ENCODE measurements around the gene PHB1. TPM values are rescaled to one million over a fixed set of nuclear protein-coding genes. Genes with fewer than 3 reads are reported as not detected.

The PHB1 gene
- 199 TPM for polyA plus RNA-seq (2013, experiment 1 of 4)
- polyA plus RNA-seq (2013, experiment 2 of 4): 190 TPM
- polyA plus RNA-seq (2013, experiment 3 of 4): 111 TPM
- polyA plus RNA-seq (2013, experiment 4 of 4): 127 TPM

- Histone ChIP-seq H3K27ac (ENCODE audit: insufficient read depth, low read depth, low read length, poor library complexity, severe bottlenecking) (no peak within 1 kb of the TSS), H3K9me3 (ENCODE audit: control insufficient read depth, low read length) (no peaks in the 10 kb centered on the region), H3K27me3 (ENCODE audit: control insufficient read depth, insufficient read depth, low read length, poor library complexity, severe bottlenecking) (no peaks in the 10 kb centered on the region), H3K36me3 (ENCODE audit: control insufficient read depth, insufficient read depth, low read length) (peaks cover 33% of the 10 kb centered on the region), H3K4me3 (ENCODE audit: insufficient read depth, low read depth, low read length) (peak within 1 kb of the TSS; percentile 98), H3K4me1 (ENCODE audit: control insufficient read depth, insufficient read depth, low read length) (peaks cover 10% of the 10 kb centered on the region)
- 1 to 2% methylated on average over 30 of the region's 30 CpGs for WGBS, 2 experiments
Measured at GRCh38 chr17:49414622-49415350, at the start of gene PHB1. Gene PHB1 (minus strand): TSS chr17:49414882. CDS start chr17:49413264, 1,618 bp downstream.

- Histone ChIP-seq H3K4me3 (ENCODE audit: insufficient read depth, low read depth, low read length) (no peak overlapping the region), H3K4me1 (ENCODE audit: control insufficient read depth, insufficient read depth, low read length) (peaks cover 5% of the 10 kb centered on the region), H3K9me3 (ENCODE audit: control insufficient read depth, low read length) (no peaks in the 10 kb centered on the region), H3K36me3 (ENCODE audit: control insufficient read depth, insufficient read depth, low read length) (no peaks in the 10 kb centered on the region), H3K27ac (ENCODE audit: insufficient read depth, low read depth, low read length, poor library complexity, severe bottlenecking) (no peak overlapping the region), H3K27me3 (ENCODE audit: control insufficient read depth, insufficient read depth, low read length, poor library complexity, severe bottlenecking) (peaks cover 11% of the 10 kb centered on the region)
- 72 to 81% methylated on average over 2 of the region's 2 CpGs for WGBS, 2 experiments
Measured at GRCh38 chr17:49464049-49464448, 49.4 kb upstream of the PHB1 start.

- Histone ChIP-seq H3K27me3 (ENCODE audit: control insufficient read depth, insufficient read depth, low read length, poor library complexity, severe bottlenecking) (no peaks in the 10 kb centered on the region), H3K4me1 (ENCODE audit: control insufficient read depth, insufficient read depth, low read length) (peaks cover 5% of the 10 kb centered on the region), H3K9me3 (ENCODE audit: control insufficient read depth, low read length) (no peaks in the 10 kb centered on the region), H3K27ac (ENCODE audit: insufficient read depth, low read depth, low read length, poor library complexity, severe bottlenecking) (no peak overlapping the region), H3K4me3 (ENCODE audit: insufficient read depth, low read depth, low read length) (no peak overlapping the region), H3K36me3 (ENCODE audit: control insufficient read depth, insufficient read depth, low read length) (no peaks in the 10 kb centered on the region)
- 94 to 97% methylated on average over 2 of the region's 2 CpGs for WGBS, 2 experiments
Measured at GRCh38 chr17:49461580-49461979, 46.9 kb upstream of the PHB1 start.

- Histone ChIP-seq H3K27me3 (ENCODE audit: control insufficient read depth, insufficient read depth, low read length, poor library complexity, severe bottlenecking) (no peaks in the 10 kb centered on the region), H3K36me3 (ENCODE audit: control insufficient read depth, insufficient read depth, low read length) (no peaks in the 10 kb centered on the region), H3K4me1 (ENCODE audit: control insufficient read depth, insufficient read depth, low read length) (peaks cover 9% of the 10 kb centered on the region), H3K27ac (ENCODE audit: insufficient read depth, low read depth, low read length, poor library complexity, severe bottlenecking) (no peak overlapping the region), H3K4me3 (ENCODE audit: insufficient read depth, low read depth, low read length) (no peak overlapping the region), H3K9me3 (ENCODE audit: control insufficient read depth, low read length) (no peaks in the 10 kb centered on the region)
- WGBS, 2 experiments: 85 to 90% methylated on average over 7 of the region's 7 CpGs
Measured at GRCh38 chr17:49460401-49460800, 45.7 kb upstream of the PHB1 start.

- Histone ChIP-seq H3K27me3 (ENCODE audit: control insufficient read depth, insufficient read depth, low read length, poor library complexity, severe bottlenecking) (no peaks in the 10 kb centered on the region), H3K4me3 (ENCODE audit: insufficient read depth, low read depth, low read length) (no peak overlapping the region), H3K27ac (ENCODE audit: insufficient read depth, low read depth, low read length, poor library complexity, severe bottlenecking) (no peak overlapping the region), H3K36me3 (ENCODE audit: control insufficient read depth, insufficient read depth, low read length) (no peaks in the 10 kb centered on the region), H3K9me3 (ENCODE audit: control insufficient read depth, low read length) (no peaks in the 10 kb centered on the region), H3K4me1 (ENCODE audit: control insufficient read depth, insufficient read depth, low read length) (peaks cover 12% of the 10 kb centered on the region)
- 50 to 52% methylated on average over 7 of the region's 7 CpGs for WGBS, 2 experiments
Measured at GRCh38 chr17:49459401-49459984, 44.8 kb upstream of the PHB1 start.

- Histone ChIP-seq H3K27me3 (ENCODE audit: control insufficient read depth, insufficient read depth, low read length, poor library complexity, severe bottlenecking) (no peaks in the 10 kb centered on the region), H3K27ac (ENCODE audit: insufficient read depth, low read depth, low read length, poor library complexity, severe bottlenecking) (no peak overlapping the region), H3K4me3 (ENCODE audit: insufficient read depth, low read depth, low read length) (no peak overlapping the region), H3K36me3 (ENCODE audit: control insufficient read depth, insufficient read depth, low read length) (no peaks in the 10 kb centered on the region), H3K9me3 (ENCODE audit: control insufficient read depth, low read length) (no peaks in the 10 kb centered on the region), H3K4me1 (ENCODE audit: control insufficient read depth, insufficient read depth, low read length) (peaks cover 21% of the 10 kb centered on the region)
- WGBS, 2 experiments: 92 to 93% methylated on average over 15 of the region's 15 CpGs
Measured at GRCh38 chr17:49457564-49458535, 43.2 kb upstream of the PHB1 start.

- H3K9me3 ChIP-seq (ENCODE audit: control insufficient read depth, low read length): no peaks in the 10 kb centered on the region
- H3K4me1 ChIP-seq (ENCODE audit: control insufficient read depth, insufficient read depth, low read length): peaks cover 25% of the 10 kb centered on the region
- WGBS, 2 experiments: 75 to 78% methylated on average over 5 of the region's 5 CpGs
- no peak overlapping the region for H3K27ac ChIP-seq (ENCODE audit: insufficient read depth, low read depth, low read length, poor library complexity, severe bottlenecking)
- H3K36me3 ChIP-seq (ENCODE audit: control insufficient read depth, insufficient read depth, low read length): no peaks in the 10 kb centered on the region
- no peaks in the 10 kb centered on the region for H3K27me3 ChIP-seq (ENCODE audit: control insufficient read depth, insufficient read depth, low read length, poor library complexity, severe bottlenecking)
- H3K4me3 ChIP-seq (ENCODE audit: insufficient read depth, low read depth, low read length): no peak overlapping the region
Measured at GRCh38 chr17:49456183-49456965, 41.7 kb upstream of the PHB1 start.

GRCh38 chr17:49455272-49455861, 40.7 kb upstream of the PHB1 start:
- Histone ChIP-seq H3K9me3 (ENCODE audit: control insufficient read depth, low read length) (no peaks in the 10 kb centered on the region), H3K4me1 (ENCODE audit: control insufficient read depth, insufficient read depth, low read length) (peaks cover 25% of the 10 kb centered on the region), H3K27ac (ENCODE audit: insufficient read depth, low read depth, low read length, poor library complexity, severe bottlenecking) (no peak overlapping the region), H3K4me3 (ENCODE audit: insufficient read depth, low read depth, low read length) (no peak overlapping the region), H3K36me3 (ENCODE audit: control insufficient read depth, insufficient read depth, low read length) (no peaks in the 10 kb centered on the region), H3K27me3 (ENCODE audit: control insufficient read depth, insufficient read depth, low read length, poor library complexity, severe bottlenecking) (no peaks in the 10 kb centered on the region)
- WGBS, 2 experiments: 56 to 62% methylated on average over 9 of the region's 9 CpGs

- 58 to 68% methylated on average over 5 of the region's 5 CpGs for WGBS, 2 experiments
- peaks cover 20% of the 10 kb centered on the region for H3K4me1 ChIP-seq (ENCODE audit: control insufficient read depth, insufficient read depth, low read length)
Measured at GRCh38 chr17:49454050-49454449, 39.4 kb upstream of the PHB1 start.

More at GRCh38 chr17:49454050-49454449, 39.4 kb upstream of the PHB1 start:
- Histone ChIP-seq H3K27me3 (ENCODE audit: control insufficient read depth, insufficient read depth, low read length, poor library complexity, severe bottlenecking) (no peaks in the 10 kb centered on the region), H3K9me3 (ENCODE audit: control insufficient read depth, low read length) (no peaks in the 10 kb centered on the region), H3K4me3 (ENCODE audit: insufficient read depth, low read depth, low read length) (no peak overlapping the region), H3K36me3 (ENCODE audit: control insufficient read depth, insufficient read depth, low read length) (no peaks in the 10 kb centered on the region), H3K27ac (ENCODE audit: insufficient read depth, low read depth, low read length, poor library complexity, severe bottlenecking) (peak overlapping the region; percentile 46)

All from ectodermal cell (in vitro differentiated cells).